HUES6 (cell line): Measurements from ENCODE around the gene CD46.
"Not testable (repeated sequence)": the region's sequence is repeated elsewhere in the genome, so short reads cannot be mapped to it uniquely, and the experiment has no call there.

Source experiments
- H3K27ac ChIP-seq: 2 replicates; pipeline ENCODE4 v1.7.0; 2013; ENCODE audit warnings: low read depth, mild to moderate bottlenecking, low read length, inconsistent platforms
- H3K27me3 ChIP-seq: 2 replicates; pipeline ENCODE4 v1.6.1; 2013; ENCODE audit warnings: low read length; ENCODE audit not compliant: control insufficient read depth, insufficient read depth
- H3K36me3 ChIP-seq: 2 replicates; pipeline ENCODE4 v1.6.1; 2013; ENCODE audit warnings: low read length; ENCODE audit not compliant: control insufficient read depth, insufficient read depth
- H3K4me1 ChIP-seq: 2 replicates; pipeline ENCODE4 v1.6.1; 2013; ENCODE audit warnings: low read length; ENCODE audit not compliant: control insufficient read depth, insufficient read depth
- H3K4me3 ChIP-seq: 2 replicates; pipeline ENCODE4 v1.5.1; 2013; ENCODE audit warnings: low read depth, low read length
- H3K9ac ChIP-seq: one replicate; pipeline ENCODE4 v1.6.1; 2013; ENCODE audit warnings: mild to moderate bottlenecking, low read length
- H3K9me3 ChIP-seq: 2 replicates; pipeline ENCODE4 v1.6.1; 2013; ENCODE audit warnings: low read depth, low read length; ENCODE audit not compliant: control insufficient read depth, insufficient read depth

Gene CD46

GRCh38 chr1:207752456-207752998, 673 bp downstream of the CD46 start:
- peaks cover 26% of the 10 kb centered on the region for H3K4me1 ChIP-seq
- H3K4me3 ChIP-seq: peak overlapping the region; percentile 89
- H3K9me3 ChIP-seq: no peaks in the 10 kb centered on the region
- H3K27ac ChIP-seq: peak overlapping the region; percentile 63; the same call in 1 of the 2 replicates
- H3K9ac ChIP-seq: peak overlapping the region; percentile 72
- H3K27me3 ChIP-seq: no peaks in the 10 kb centered on the region
- peaks cover 14% of the 10 kb centered on the region for H3K36me3 ChIP-seq

GRCh38 chr1:207753611-207754010, 1.8 kb downstream of the CD46 start:
- H3K27ac ChIP-seq: no peak overlapping the region
- H3K36me3 ChIP-seq: peaks cover 25% of the 10 kb centered on the region
- H3K4me1 ChIP-seq: peaks cover 23% of the 10 kb centered on the region
- H3K9ac ChIP-seq: no peak overlapping the region
- no peaks in the 10 kb centered on the region for H3K9me3 ChIP-seq
- H3K4me3 ChIP-seq: peak overlapping the region; percentile 89
- no peaks in the 10 kb centered on the region for H3K27me3 ChIP-seq

GRCh38 chr1:207754011-207754410, 2.2 kb downstream of the CD46 start:
- no peak overlapping the region for H3K27ac ChIP-seq
- H3K27me3 ChIP-seq: no peaks in the 10 kb centered on the region
- H3K36me3 ChIP-seq: peaks cover 29% of the 10 kb centered on the region
- no peaks in the 10 kb centered on the region for H3K9me3 ChIP-seq
- no peak overlapping the region for H3K9ac ChIP-seq
- peak overlapping the region; percentile 89 for H3K4me3 ChIP-seq
- H3K4me1 ChIP-seq: peaks cover 23% of the 10 kb centered on the region

GRCh38 chr1:207754974-207755700, 3.3 kb downstream of the CD46 start:
- Histone ChIP-seq H3K27ac (no peak overlapping the region), H3K9ac (no peak overlapping the region), H3K36me3 (peaks cover 40% of the 10 kb centered on the region), H3K9me3 (no peaks in the 10 kb centered on the region), H3K4me3 (no peak overlapping the region), H3K27me3 (no peaks in the 10 kb centered on the region), H3K4me1 (peaks cover 23% of the 10 kb centered on the region)

- Histone ChIP-seq H3K9ac (no peak overlapping the region), H3K4me3 (no peak overlapping the region)
These were observed 4.2 kb downstream of the CD46 start for GRCh38 chr1:207755846-207756693.

GRCh38 chr1:207762622-207763021, 10.8 kb downstream of the CD46 start:
- Histone ChIP-seq H3K4me1 (no peaks in the 10 kb centered on the region), H3K9ac (no peak overlapping the region), H3K27ac (no peak overlapping the region), H3K36me3 (peaks cover 98% of the 10 kb centered on the region), H3K9me3 (no peaks in the 10 kb centered on the region), H3K4me3 (no peak overlapping the region), H3K27me3 (no peaks in the 10 kb centered on the region)

More at GRCh38 chr1:207755846-207756693, 4.2 kb downstream of the CD46 start:
- Histone ChIP-seq H3K9me3 (no peaks in the 10 kb centered on the region), H3K36me3 (peaks cover 49% of the 10 kb centered on the region), H3K4me1 (peaks cover 18% of the 10 kb centered on the region), H3K27ac (no peak overlapping the region), H3K27me3 (no peaks in the 10 kb centered on the region)

- Histone ChIP-seq H3K36me3 (peaks cover 98% of the 10 kb centered on the region), H3K4me1 (no peaks in the 10 kb centered on the region), H3K9ac (no peak overlapping the region)
These were observed 11.2 kb downstream of the CD46 start for GRCh38 chr1:207763091-207763490.

GRCh38 chr1:207763972-207764371, 12.1 kb downstream of the CD46 start:
- no peaks in the 10 kb centered on the region for H3K4me1 ChIP-seq
- H3K27me3 ChIP-seq: no peaks in the 10 kb centered on the region
- no peak overlapping the region for H3K4me3 ChIP-seq
- H3K36me3 ChIP-seq: peaks cover 98% of the 10 kb centered on the region
- no peaks in the 10 kb centered on the region for H3K9me3 ChIP-seq
- no peak overlapping the region for H3K27ac ChIP-seq
- H3K9ac ChIP-seq: no peak overlapping the region

More at GRCh38 chr1:207763091-207763490, 11.2 kb downstream of the CD46 start:
- Histone ChIP-seq H3K27me3 (no peaks in the 10 kb centered on the region), H3K27ac (no peak overlapping the region), H3K9me3 (no peaks in the 10 kb centered on the region), H3K4me3 (no peak overlapping the region)

GRCh38 chr1:207766569-207766968, 14.7 kb downstream of the CD46 start:
- no peaks in the 10 kb centered on the region for H3K4me1 ChIP-seq
- H3K27me3 ChIP-seq: no peaks in the 10 kb centered on the region
- H3K9ac ChIP-seq: no peak overlapping the region
- no peak overlapping the region for H3K27ac ChIP-seq
- no peaks in the 10 kb centered on the region; the same call in 1 of the 2 replicates for H3K9me3 ChIP-seq
- H3K4me3 ChIP-seq: no peak overlapping the region
- peaks cover 89% of the 10 kb centered on the region for H3K36me3 ChIP-seq

GRCh38 chr1:207770514-207770913, 18.7 kb downstream of the CD46 start:
- not testable (repeated sequence) for H3K4me3 ChIP-seq, H3K27me3 ChIP-seq, H3K9me3 ChIP-seq, H3K4me1 ChIP-seq, H3K9ac ChIP-seq, H3K27ac ChIP-seq
- H3K36me3 ChIP-seq: peaks cover 56% of the 10 kb centered on the region

- H3K4me1 ChIP-seq, H3K27me3 ChIP-seq, H3K4me3 ChIP-seq, H3K9ac ChIP-seq, H3K9me3 ChIP-seq, H3K27ac ChIP-seq: not testable (repeated sequence)
- peaks cover 39% of the 10 kb centered on the region for H3K36me3 ChIP-seq
These were observed 24.2 kb downstream of the CD46 start for GRCh38 chr1:207776045-207776444.
